Ectodermal cell (in vitro differentiated cells): ENCODE data around the gene SPAG7.

Source experiments
- H3K27ac ChIP-seq: 2 replicates; pipeline ENCODE4 v1.7.0; 2013; ENCODE audit warnings: mild to moderate bottlenecking, low read depth, low read length; ENCODE audit not compliant: insufficient read depth, poor library complexity, severe bottlenecking
- H3K27me3 ChIP-seq: 2 replicates; pipeline ENCODE4 v1.7.0; 2013; ENCODE audit warnings: mild to moderate bottlenecking, low read length; ENCODE audit not compliant: insufficient read depth, control insufficient read depth, poor library complexity, severe bottlenecking
- H3K36me3 ChIP-seq: one replicate; pipeline ENCODE4 v1.7.0; 2013; ENCODE audit warnings: low read length; ENCODE audit not compliant: control insufficient read depth, insufficient read depth
- H3K4me1 ChIP-seq: one replicate; pipeline ENCODE4 v1.7.0; 2013; ENCODE audit warnings: low read length; ENCODE audit not compliant: control insufficient read depth, insufficient read depth
- H3K4me3 ChIP-seq: 2 replicates; pipeline ENCODE4 v1.7.0; 2013; ENCODE audit warnings: low read depth, low read length, control low read depth; ENCODE audit not compliant: insufficient read depth
- H3K9me3 ChIP-seq: 2 replicates; pipeline ENCODE4 v1.7.0; 2013; ENCODE audit warnings: mild to moderate bottlenecking, low read length, moderate library complexity; ENCODE audit not compliant: control insufficient read depth
- WGBS, 2 experiments: methylation state at CpG; one replicate each; pipeline ENCODE4 v1.1.7; 2013; ENCODE audit warnings: missing lambda C conversion rate in 2 of 2; 5-methylcytosine and 5-hydroxymethylcytosine counted together

SPAG7 gene

DNA sequence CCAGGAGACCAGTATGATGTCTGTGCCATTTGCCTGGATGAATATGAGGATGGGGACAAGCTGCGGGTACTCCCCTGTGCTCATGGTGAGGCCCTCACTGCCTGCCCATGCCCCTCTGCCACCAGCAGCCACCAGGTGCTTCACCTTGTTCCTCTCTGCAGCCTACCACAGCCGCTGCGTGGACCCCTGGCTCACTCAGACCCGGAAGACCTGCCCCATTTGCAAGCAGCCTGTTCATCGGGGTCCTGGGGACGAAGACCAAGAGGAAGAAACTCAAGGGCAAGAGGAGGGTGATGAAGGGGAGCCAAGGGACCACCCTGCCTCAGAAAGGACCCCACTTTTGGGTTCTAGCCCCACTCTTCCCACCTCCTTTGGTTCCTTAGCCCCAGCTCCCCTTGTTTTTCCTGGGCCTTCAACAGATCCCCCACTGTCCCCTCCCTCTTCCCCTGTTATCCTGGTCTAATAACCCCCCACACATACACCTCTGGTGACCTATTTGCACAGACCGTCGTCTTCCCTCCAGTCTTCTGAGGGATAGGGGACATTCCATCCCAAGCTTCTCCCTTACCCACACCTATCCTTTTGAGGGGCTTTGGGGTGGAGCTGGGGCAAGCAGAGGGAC, 23.0 kb downstream of the SPAG7 start:
- Histone ChIP-seq H3K27me3 (no peaks in the 10 kb centered on the region), H3K36me3 (peaks cover 29% of the 10 kb centered on the region), H3K9me3 (no peaks in the 10 kb centered on the region), H3K4me1 (peaks cover 16% of the 10 kb centered on the region), H3K4me3 (no peak overlapping the region), H3K27ac (no peak overlapping the region)
- WGBS, 2 experiments = 93 to 94% methylated on average over 8 of the region's 8 CpGs

- WGBS, 2 experiments = 84 to 90% methylated on average over 3 of the region's 3 CpGs
- Histone ChIP-seq H3K36me3 (peaks cover 29% of the 10 kb centered on the region), H3K27me3 (no peaks in the 10 kb centered on the region), H3K27ac (no peak overlapping the region), H3K4me3 (no peak overlapping the region), H3K9me3 (no peaks in the 10 kb centered on the region), H3K4me1 (peaks cover 16% of the 10 kb centered on the region)
Observed at GRCh38 chr17:4944163-4944553, 23.5 kb downstream of the SPAG7 start.

- Histone ChIP-seq H3K27ac (no peak overlapping the region), H3K9me3 (no peaks in the 10 kb centered on the region), H3K36me3 (peaks cover 29% of the 10 kb centered on the region), H3K27me3 (no peaks in the 10 kb centered on the region), H3K4me3 (no peak overlapping the region), H3K4me1 (peaks cover 24% of the 10 kb centered on the region)
- 95 to 96% methylated on average over 13 of the region's 13 CpGs for WGBS, 2 experiments
Observed at GRCh38 chr17:4942760-4943508, 24.7 kb downstream of the SPAG7 start.

DNA sequence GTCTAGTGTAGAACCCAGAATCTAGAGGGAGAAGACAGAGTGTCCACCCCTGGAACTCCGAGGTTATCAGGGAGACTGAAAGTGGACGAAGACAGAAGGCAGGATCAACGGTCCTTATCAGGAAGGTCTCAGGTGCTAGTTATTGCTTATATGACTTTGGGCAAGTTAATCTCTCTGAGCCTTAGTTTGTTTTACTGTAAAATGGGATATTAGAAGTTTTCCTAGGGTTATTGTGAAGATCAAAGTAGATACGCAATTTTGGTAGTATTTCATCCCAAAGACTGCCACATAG, 26.4 kb downstream of the SPAG7 start:
- no peak overlapping the region for H3K27ac ChIP-seq
- WGBS, 2 experiments = 82 to 84% methylated on average over 4 of the region's 4 CpGs
- H3K27me3 ChIP-seq = no peaks in the 10 kb centered on the region
- peaks cover 17% of the 10 kb centered on the region for H3K4me1 ChIP-seq
- H3K4me3 ChIP-seq = peak overlapping the region; percentile 92
- H3K36me3 ChIP-seq = peaks cover 38% of the 10 kb centered on the region
- H3K9me3 ChIP-seq = no peaks in the 10 kb centered on the region

DNA sequence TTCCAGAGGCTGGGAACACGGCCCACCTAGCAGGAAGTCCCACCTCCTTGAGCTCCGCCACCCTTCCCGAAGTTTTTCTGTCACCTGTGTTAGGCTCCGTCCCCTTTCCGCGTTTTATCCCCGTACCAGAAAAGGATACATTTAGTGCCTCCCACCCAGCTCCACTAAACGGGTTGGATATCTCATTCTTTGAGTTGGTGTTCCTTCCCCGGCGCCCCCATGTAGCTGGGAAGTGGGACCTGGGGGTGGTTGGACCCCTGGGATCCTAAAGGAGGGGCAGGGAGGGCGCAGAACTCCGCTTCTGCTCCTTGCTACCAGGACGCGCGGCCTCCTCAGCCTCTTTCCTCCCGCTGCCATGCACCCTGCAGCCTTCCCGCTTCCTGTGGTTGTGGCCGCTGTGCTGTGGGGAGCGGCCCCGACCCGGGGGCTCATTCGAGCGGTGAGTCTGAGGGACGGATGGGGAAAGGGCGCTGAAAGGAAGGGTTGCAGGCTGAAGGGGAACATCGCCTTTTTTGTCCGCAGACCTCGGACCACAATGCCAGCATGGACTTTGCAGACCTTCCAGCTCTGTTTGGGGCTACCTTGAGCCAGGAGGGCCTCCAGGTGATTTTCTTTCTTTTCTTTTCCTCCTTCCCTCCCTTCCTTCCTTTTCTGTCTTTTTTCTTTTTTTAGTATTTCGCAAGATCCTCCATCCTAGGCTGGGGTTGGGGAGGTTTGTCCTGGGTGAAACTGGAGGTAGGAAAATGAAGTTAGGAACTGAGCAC, 26.9 kb downstream of the SPAG7 start:
- WGBS, 2 experiments = 2% methylated on average over 29 of the region's 29 CpGs
- Histone ChIP-seq H3K4me1 (peaks cover 15% of the 10 kb centered on the region), H3K27me3 (no peaks in the 10 kb centered on the region), H3K36me3 (peaks cover 38% of the 10 kb centered on the region), H3K4me3 (peak overlapping the region; percentile 92), H3K27ac (peak overlapping the region; percentile 89), H3K9me3 (no peaks in the 10 kb centered on the region)

- WGBS, 2 experiments = 0% methylated on average over 72 of the region's 72 CpGs
- peak within 1 kb of the TSS; percentile 92 for H3K4me3 ChIP-seq
- no peaks in the 10 kb centered on the region for H3K9me3 ChIP-seq
- no peaks in the 10 kb centered on the region for H3K27me3 ChIP-seq
- H3K27ac ChIP-seq = peak within 1 kb of the TSS; percentile 89
- peaks cover 15% of the 10 kb centered on the region for H3K4me1 ChIP-seq
- peaks cover 31% of the 10 kb centered on the region for H3K36me3 ChIP-seq
Observed at GRCh38 chr17:4939796-4940554, 27.6 kb downstream of the SPAG7 start, which contains the start of the genes RNF167 and SLC25A11. RNF167 (plus strand) TSS chr17:4940268; CDS start chr17:4940910, 642 bp downstream. SLC25A11 (minus strand) TSS chr17:4940046; CDS start chr17:4939910, 136 bp downstream.

- Histone ChIP-seq H3K4me3 (peak overlapping the region; percentile 92), H3K9me3 (no peaks in the 10 kb centered on the region), H3K36me3 (peaks cover 26% of the 10 kb centered on the region), H3K27me3 (no peaks in the 10 kb centered on the region), H3K4me1 (peaks cover 15% of the 10 kb centered on the region), H3K27ac (peak overlapping the region; percentile 89)
- 0 to 1% methylated on average over 16 of the region's 16 CpGs for WGBS, 2 experiments
Observed at GRCh38 chr17:4939546-4939795, 28.1 kb downstream of the SPAG7 start.

- peak overlapping the region; percentile 89 for H3K27ac ChIP-seq
- H3K4me1 ChIP-seq = peaks cover 15% of the 10 kb centered on the region
- H3K4me3 ChIP-seq = peak overlapping the region; percentile 92
- H3K36me3 ChIP-seq = peaks cover 26% of the 10 kb centered on the region
- no peaks in the 10 kb centered on the region for H3K27me3 ChIP-seq
- 73 to 75% methylated on average over 19 of the region's 19 CpGs for WGBS, 2 experiments
- no peaks in the 10 kb centered on the region for H3K9me3 ChIP-seq
Observed at GRCh38 chr17:4938688-4939545, 28.7 kb downstream of the SPAG7 start.

- Histone ChIP-seq H3K27me3 (no peaks in the 10 kb centered on the region), H3K4me3 (no peak overlapping the region), H3K36me3 (peaks cover 20% of the 10 kb centered on the region), H3K9me3 (no peaks in the 10 kb centered on the region), H3K4me1 (peaks cover 15% of the 10 kb centered on the region), H3K27ac (no peak overlapping the region)
- WGBS, 2 experiments = 94 to 97% methylated on average over 11 of the region's 11 CpGs
Observed at GRCh38 chr17:4938069-4938491, 29.5 kb downstream of the SPAG7 start.
